AG09319 (cell line): ENCODE data around the gene BLOC1S2.

ENCODE experiments used
- DNase-seq: peaks from one replicate; pipeline ENCODE4 v3.0.0-alpha.2; 2010; ENCODE audit warnings: low read depth; ENCODE audit errors: extremely low read depth
- CTCF ChIP-seq: IDR thresholded peaks from 2 replicates; pipeline ENCODE4 v1.5.1; 2011; ENCODE audit warnings: low read depth, mild to moderate bottlenecking, inconsistent platforms, low read length, moderate library complexity

BLOC1S2 gene

GRCh38 chr10:100327007-100327717 is 40.7 kb upstream of the BLOC1S2 start:
- DNase-seq: no peak
- TF ChIP-seq CTCF: no peak

GRCh38 chr10:100325158-100325557 is 38.7 kb upstream of the BLOC1S2 start:
- DNase-seq: no peak
- TF ChIP-seq CTCF: no peak

GRCh38 chr10:100319707-100320402 is 33.4 kb upstream of the BLOC1S2 start:
- no peak for TF ChIP-seq CTCF
- DNase-seq: no peak

GRCh38 chr10:100318207-100318606 is 31.7 kb upstream of the BLOC1S2 start:
- TF ChIP-seq CTCF: no peak
- no peak for DNase-seq

GRCh38 chr10:100315615-100316014 is 29.1 kb upstream of the BLOC1S2 start:
- no peak for DNase-seq
- no peak for TF ChIP-seq CTCF

GRCh38 chr10:100311298-100311697 is 24.8 kb upstream of the BLOC1S2 start:
- no peak for TF ChIP-seq CTCF
- no peak for DNase-seq

GRCh38 chr10:100307684-100308083 is 21.2 kb upstream of the BLOC1S2 start:
- DNase-seq: no peak
- TF ChIP-seq CTCF: no peak
